Mesothelial cell of epicardium (in vitro differentiated cells): ENCODE data around the gene FMOD. TPM values are rescaled to one million over a fixed set of nuclear protein-coding genes. Genes with fewer than 3 reads are reported as not detected.
A peak's percentile ranks its signal among the peaks of the same experiment; 100 is the strongest.

ENCODE experiments used
- DNase-seq, 2 experiments: peaks; one replicate each; pipeline ENCODE4 v3.0.0; 2021; ENCODE audit warnings: low spot score in 2 of 2; ENCODE audit not compliant: unreplicated experiment in 2 of 2
- H3K27ac Mint-ChIP-seq: 2 replicates; pipeline ENCODE4 v1.8.0; 2021; ENCODE audit warnings: mixed read lengths
- H3K27me3 Mint-ChIP-seq: 2 replicates; pipeline ENCODE4 v1.8.0; 2021; ENCODE audit warnings: low read depth, mixed read lengths
- H3K36me3 Mint-ChIP-seq: 2 replicates; pipeline ENCODE4 v1.8.0; 2021; ENCODE audit warnings: mixed read lengths
- H3K4me1 Mint-ChIP-seq: 2 replicates; pipeline ENCODE4 v1.8.0; 2021; ENCODE audit warnings: mixed read lengths
- H3K4me3 Mint-ChIP-seq: 2 replicates; pipeline ENCODE4 v1.8.0; 2021; ENCODE audit warnings: mild to moderate bottlenecking, moderate library complexity, mixed read lengths
- H3K9me3 Mint-ChIP-seq: 2 replicates; pipeline ENCODE4 v1.8.0; 2021; ENCODE audit warnings: mixed read lengths
- total RNA-seq: library from RNA; stranded (reverse); gene quantifications from 3 replicates; pipeline ENCODE4 v1.2.1, GENCODE V29; 2021
- TF ChIP-seq, protein P1 (sequence below): fragments of 200-600 bp; sonication (generic); IDR thresholded peaks from one replicate; pipeline ENCODE4 v1.5.0; 2021; ENCODE audit warnings: antibody characterized with exemption; ENCODE audit not compliant: unreplicated experiment

FMOD gene
- total RNA-seq, 1 donor from 2014 or later, result 86.0 TPM

DNA sequence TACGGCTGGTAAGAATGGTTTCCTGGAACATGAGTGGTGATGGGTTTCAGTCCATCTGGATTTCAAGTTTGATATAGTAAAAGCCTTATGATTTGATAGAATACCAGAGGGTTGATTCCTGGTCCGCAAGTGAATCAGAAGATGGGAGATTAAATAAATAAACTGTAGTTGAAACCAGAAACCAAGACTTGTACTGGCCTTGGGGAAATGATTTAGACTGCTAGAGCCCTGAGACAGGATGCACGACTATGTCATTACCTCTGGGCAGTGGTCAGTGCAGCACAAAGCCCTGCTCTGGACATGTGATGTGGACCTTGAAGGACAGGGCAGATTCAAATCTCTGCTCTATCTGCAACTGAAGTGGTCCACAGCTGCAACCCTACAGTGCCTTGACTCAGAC lies 15.6 kb upstream of the FMOD start:
- H3K9me3 Mint-ChIP-seq, result no peaks in the 10 kb centered on the region
- H3K27me3 Mint-ChIP-seq, result peaks cover 10% of the 10 kb centered on the region
- no peak overlapping the region for H3K4me3 Mint-ChIP-seq
- TF ChIP-seq, protein P1, sequence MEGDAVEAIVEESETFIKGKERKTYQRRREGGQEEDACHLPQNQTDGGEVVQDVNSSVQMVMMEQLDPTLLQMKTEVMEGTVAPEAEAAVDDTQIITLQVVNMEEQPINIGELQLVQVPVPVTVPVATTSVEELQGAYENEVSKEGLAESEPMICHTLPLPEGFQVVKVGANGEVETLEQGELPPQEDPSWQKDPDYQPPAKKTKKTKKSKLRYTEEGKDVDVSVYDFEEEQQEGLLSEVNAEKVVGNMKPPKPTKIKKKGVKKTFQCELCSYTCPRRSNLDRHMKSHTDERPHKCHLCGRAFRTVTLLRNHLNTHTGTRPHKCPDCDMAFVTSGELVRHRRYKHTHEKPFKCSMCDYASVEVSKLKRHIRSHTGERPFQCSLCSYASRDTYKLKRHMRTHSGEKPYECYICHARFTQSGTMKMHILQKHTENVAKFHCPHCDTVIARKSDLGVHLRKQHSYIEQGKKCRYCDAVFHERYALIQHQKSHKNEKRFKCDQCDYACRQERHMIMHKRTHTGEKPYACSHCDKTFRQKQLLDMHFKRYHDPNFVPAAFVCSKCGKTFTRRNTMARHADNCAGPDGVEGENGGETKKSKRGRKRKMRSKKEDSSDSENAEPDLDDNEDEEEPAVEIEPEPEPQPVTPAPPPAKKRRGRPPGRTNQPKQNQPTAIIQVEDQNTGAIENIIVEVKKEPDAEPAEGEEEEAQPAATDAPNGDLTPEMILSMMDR, result no peak
- peaks cover 19% of the 10 kb centered on the region for H3K4me1 Mint-ChIP-seq
- H3K27ac Mint-ChIP-seq, result no peak overlapping the region
- DNase-seq, result no peak
- no peaks in the 10 kb centered on the region for H3K36me3 Mint-ChIP-seq

DNA sequence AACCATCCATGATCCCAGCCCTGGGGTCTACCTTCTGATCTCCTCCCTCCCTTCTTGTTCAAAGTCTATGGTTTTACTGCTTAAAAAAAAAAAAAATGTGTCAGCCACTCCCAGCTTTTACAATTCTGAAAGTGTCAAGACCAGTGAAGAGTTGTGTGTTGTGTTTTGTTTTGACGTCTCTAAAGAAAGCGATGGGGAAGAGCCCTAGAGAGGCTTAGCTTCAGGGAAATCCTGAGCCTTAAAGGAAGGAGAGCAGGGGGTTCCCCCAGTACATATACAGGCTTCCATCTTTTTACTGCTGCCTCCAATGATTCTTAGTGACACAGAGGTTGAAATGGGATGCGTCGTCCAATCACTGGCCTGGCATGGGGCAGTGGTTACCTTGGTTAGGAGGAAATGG lies 13.9 kb upstream of the FMOD start:
- peaks cover 5% of the 10 kb centered on the region for H3K27me3 Mint-ChIP-seq

DNA sequence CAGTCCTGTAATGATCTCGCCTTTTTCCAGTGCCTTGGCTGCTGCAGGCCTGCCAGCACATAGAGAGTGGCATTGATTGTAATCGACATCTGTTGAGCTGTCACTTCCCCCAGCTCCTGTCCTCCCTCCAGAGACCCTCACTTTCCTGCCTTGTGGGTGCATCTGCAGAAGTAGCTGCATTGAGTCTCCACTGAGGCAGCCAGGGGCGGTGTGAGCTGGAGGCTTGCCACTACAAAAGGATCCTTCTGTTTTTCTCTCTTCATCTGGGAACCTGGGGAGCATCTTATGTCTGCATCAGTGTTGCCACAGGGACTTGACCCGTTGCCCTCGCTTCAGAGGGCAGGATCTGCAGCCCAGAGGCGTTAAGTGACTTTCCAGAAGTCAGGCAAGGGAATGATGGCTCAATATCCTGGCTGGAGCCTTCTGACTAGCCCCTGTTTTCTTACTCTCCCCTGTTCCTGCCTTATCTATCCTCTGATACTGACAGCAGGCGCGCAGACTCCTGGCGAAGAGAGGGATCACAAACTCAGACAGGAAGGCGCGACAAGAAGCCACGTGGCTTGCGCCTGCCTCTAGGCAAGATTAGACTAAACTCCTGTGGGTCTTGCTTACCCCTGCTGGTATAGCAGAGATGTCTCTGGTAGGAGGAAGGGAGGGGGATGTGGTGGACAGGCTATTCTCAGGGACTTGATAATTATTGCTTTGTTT lies 13.3 kb upstream of the FMOD start:
- Mint-ChIP-seq H3K27me3 (peaks cover 8% of the 10 kb centered on the region), H3K36me3 (no peaks in the 10 kb centered on the region), H3K4me1 (peaks cover 32% of the 10 kb centered on the region), H3K27ac (peak overlapping the region; percentile 87), H3K9me3 (no peaks in the 10 kb centered on the region), H3K4me3 (no peak overlapping the region)
- TF ChIP-seq, protein P1, result no peak
- no peak for DNase-seq

More for the DNA sequence above, 13.9 kb upstream of the FMOD start:
- Mint-ChIP-seq H3K36me3 (no peaks in the 10 kb centered on the region), H3K9me3 (no peaks in the 10 kb centered on the region), H3K27ac (peak overlapping the region; percentile 87), H3K4me3 (no peak overlapping the region), H3K4me1 (peaks cover 32% of the 10 kb centered on the region)
- no peak for DNase-seq
- TF ChIP-seq, protein P1, result no peak

DNA sequence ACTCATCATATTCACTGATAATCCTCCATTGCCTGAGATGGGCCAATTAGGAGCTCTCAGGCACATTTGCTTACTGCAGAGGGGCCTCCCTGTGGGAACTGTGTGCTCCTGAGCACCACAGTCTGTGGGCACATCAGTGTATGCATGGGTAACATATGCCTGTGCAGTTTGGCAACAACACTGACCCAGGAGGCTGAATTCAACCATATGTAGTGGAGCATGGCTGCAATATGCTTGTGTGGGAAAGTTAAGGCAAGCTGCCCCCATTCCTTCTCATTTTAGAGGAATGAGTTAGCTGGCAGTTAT lies 11.8 kb upstream of the FMOD start:
- H3K9me3 Mint-ChIP-seq, result no peaks in the 10 kb centered on the region
- no peak for DNase-seq
- no peak overlapping the region for H3K27ac Mint-ChIP-seq
- peaks cover 33% of the 10 kb centered on the region for H3K4me1 Mint-ChIP-seq
- no peaks in the 10 kb centered on the region for H3K36me3 Mint-ChIP-seq
- H3K4me3 Mint-ChIP-seq, result no peak overlapping the region
- TF ChIP-seq, protein P1, result no peak
- peaks cover 15% of the 10 kb centered on the region for H3K27me3 Mint-ChIP-seq

DNA sequence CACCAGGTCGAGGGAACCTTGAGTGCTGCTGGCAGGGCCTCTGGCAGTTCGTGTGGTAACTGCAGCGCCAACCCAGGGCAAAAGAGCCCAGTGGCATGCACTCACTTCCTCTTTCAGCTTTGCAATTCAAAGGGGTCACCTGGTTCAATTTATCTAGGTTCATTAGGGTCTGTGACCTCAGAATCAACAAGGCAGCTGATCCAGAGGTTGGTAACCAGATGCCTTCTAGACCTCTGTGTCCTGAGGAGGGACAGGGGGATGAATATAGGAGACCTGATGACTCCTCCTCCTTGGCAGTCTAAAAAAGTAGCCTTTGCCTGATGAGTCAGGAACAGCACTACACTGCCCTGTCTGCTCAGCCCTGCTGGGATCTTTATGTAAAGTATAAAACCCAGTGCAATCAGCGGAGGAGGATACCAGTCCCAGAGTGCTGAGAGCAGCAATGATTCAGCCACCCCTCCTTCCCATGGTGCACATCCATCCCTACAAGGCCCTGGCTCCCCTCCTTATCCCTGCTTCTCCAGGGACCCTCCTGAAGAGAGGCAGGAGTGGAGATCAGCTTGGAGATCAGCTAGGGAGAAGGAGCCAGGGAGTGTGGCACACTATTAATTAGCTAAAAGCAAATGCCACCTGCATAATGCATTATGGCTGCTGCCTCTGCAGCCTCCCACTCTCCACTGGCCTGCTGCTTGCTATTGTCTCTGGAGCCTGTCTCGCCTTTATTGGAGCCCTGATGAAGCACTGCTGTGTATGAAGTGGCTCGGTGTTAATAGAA lies 11.2 kb upstream of the FMOD start:
- Mint-ChIP-seq H3K27me3 (peaks cover 19% of the 10 kb centered on the region), H3K4me1 (peaks cover 33% of the 10 kb centered on the region), H3K27ac (no peak overlapping the region), H3K36me3 (no peaks in the 10 kb centered on the region), H3K4me3 (no peak overlapping the region), H3K9me3 (no peaks in the 10 kb centered on the region)
- TF ChIP-seq, protein P1, result no peak
- DNase-seq, result no peak
